OCI-LY1 (cell line): ENCODE results near the gene NSD1.

Source experiments
- EZH2 ChIP-seq: fragments of 200-600 bp; sonication (generic), shearing (Covaris generic); IDR thresholded peaks from 2 replicates; pipeline ENCODE4 v1.8.0; 2017; ENCODE audit warnings: borderline replicate concordance, mixed run types, mild to moderate bottlenecking, antibody characterized with exemption, low read length, moderate library complexity, mixed read lengths
- TF ChIP-seq, protein P1 (sequence below): fragments of 200-600 bp; sonication (generic), shearing (Covaris generic); IDR thresholded peaks from 2 replicates; pipeline ENCODE4 v1.5.1; 2017; ENCODE audit warnings: mild to moderate bottlenecking, antibody characterized with exemption, low read length, moderate library complexity, mixed read lengths

DNA sequence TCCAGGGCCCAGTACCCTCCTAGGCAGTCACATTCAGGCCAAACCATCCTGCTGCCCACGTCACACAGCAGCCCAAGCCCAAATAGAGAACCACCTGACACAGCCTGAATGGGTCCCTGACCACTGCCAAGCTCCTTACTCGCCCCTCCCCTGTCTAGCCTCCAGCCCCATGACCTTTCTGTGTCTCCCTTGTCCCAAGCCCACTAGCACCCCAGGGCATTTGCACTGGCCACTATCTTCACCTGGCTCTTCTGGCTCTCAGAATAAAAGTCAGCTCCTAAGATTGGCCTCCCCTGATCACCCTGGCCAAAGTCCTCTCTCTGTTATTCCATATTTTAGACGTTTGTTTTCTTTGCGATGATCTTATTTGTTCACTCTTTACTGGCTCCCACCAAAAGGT lies 26.4 kb upstream of the NSD1 start:
- TF ChIP-seq, protein P1, sequence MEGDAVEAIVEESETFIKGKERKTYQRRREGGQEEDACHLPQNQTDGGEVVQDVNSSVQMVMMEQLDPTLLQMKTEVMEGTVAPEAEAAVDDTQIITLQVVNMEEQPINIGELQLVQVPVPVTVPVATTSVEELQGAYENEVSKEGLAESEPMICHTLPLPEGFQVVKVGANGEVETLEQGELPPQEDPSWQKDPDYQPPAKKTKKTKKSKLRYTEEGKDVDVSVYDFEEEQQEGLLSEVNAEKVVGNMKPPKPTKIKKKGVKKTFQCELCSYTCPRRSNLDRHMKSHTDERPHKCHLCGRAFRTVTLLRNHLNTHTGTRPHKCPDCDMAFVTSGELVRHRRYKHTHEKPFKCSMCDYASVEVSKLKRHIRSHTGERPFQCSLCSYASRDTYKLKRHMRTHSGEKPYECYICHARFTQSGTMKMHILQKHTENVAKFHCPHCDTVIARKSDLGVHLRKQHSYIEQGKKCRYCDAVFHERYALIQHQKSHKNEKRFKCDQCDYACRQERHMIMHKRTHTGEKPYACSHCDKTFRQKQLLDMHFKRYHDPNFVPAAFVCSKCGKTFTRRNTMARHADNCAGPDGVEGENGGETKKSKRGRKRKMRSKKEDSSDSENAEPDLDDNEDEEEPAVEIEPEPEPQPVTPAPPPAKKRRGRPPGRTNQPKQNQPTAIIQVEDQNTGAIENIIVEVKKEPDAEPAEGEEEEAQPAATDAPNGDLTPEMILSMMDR: no peak
- TF ChIP-seq EZH2: no peak
